Activated naive CD8-positive, alpha-beta T cell (primary cell): ENCODE data around the gene PCBD1.
A peak's percentile ranks its signal among the peaks of the same experiment; 100 is the strongest.
"Not testable (repeated sequence)": the region's sequence is repeated elsewhere in the genome, so short reads cannot be mapped to it uniquely, and the experiment has no call there.

ENCODE experiments used
- H3K27ac Mint-ChIP-seq: one replicate; pipeline ENCODE4 v1.8.0; 2021; ENCODE audit warnings: mixed read lengths
- H3K27me3 Mint-ChIP-seq: one replicate; pipeline ENCODE4 v1.8.0; 2021; ENCODE audit warnings: mixed read lengths
- H3K36me3 Mint-ChIP-seq: one replicate; pipeline ENCODE4 v1.8.0; 2021; ENCODE audit warnings: mixed read lengths
- H3K4me1 Mint-ChIP-seq: one replicate; pipeline ENCODE4 v1.8.0; 2021; ENCODE audit warnings: low read depth, mixed read lengths
- H3K4me3 Mint-ChIP-seq: one replicate; pipeline ENCODE4 v1.8.0; 2021; ENCODE audit warnings: mild to moderate bottlenecking, mixed read lengths
- H3K9me3 Mint-ChIP-seq: one replicate; pipeline ENCODE4 v1.8.0; 2021; ENCODE audit warnings: low read depth, mixed read lengths

Gene PCBD1

GRCh38 chr10:70874061-70874460 is 14.3 kb downstream of the PCBD1 start:
- peaks cover 11% of the 10 kb centered on the region for H3K36me3 Mint-ChIP-seq
- H3K9me3 Mint-ChIP-seq = no peaks in the 10 kb centered on the region
- no peaks in the 10 kb centered on the region for H3K4me1 Mint-ChIP-seq
- no peaks in the 10 kb centered on the region for H3K27me3 Mint-ChIP-seq
- no peak overlapping the region for H3K27ac Mint-ChIP-seq
- no peak overlapping the region for H3K4me3 Mint-ChIP-seq

DNA sequence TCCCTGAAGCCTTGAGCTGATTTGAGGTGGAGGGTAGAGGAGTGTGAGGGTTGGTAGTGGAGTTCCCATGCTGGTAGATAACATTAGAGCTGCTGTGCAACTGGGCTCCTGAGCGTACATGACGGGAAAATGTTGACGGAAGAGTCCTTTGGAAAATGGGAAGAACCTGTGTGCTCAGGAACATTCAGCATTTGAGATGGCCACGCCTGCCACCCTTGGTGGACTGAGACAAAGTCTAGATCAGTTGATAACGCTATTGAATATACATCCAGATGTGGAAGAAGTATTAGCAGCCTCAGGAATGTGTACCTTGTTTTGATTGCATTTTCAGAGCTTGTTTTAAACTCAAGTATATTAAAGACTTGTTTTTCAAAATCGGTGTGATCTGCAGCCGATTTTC is 16.1 kb downstream of the PCBD1 start:
- no peaks in the 10 kb centered on the region for H3K27me3 Mint-ChIP-seq
- H3K4me1 Mint-ChIP-seq = no peaks in the 10 kb centered on the region
- no peak overlapping the region for H3K4me3 Mint-ChIP-seq
- no peak overlapping the region for H3K27ac Mint-ChIP-seq
- H3K9me3 Mint-ChIP-seq = no peaks in the 10 kb centered on the region
- H3K36me3 Mint-ChIP-seq = peaks cover 13% of the 10 kb centered on the region

- H3K4me1 Mint-ChIP-seq = peaks cover 7% of the 10 kb centered on the region
- H3K4me3 Mint-ChIP-seq = no peak overlapping the region
- no peak overlapping the region for H3K27ac Mint-ChIP-seq
- no peaks in the 10 kb centered on the region for H3K27me3 Mint-ChIP-seq
- peaks cover 10% of the 10 kb centered on the region for H3K36me3 Mint-ChIP-seq
- H3K9me3 Mint-ChIP-seq = no peaks in the 10 kb centered on the region
Measured at GRCh38 chr10:70866424-70866823, 21.9 kb downstream of the PCBD1 start.

DNA sequence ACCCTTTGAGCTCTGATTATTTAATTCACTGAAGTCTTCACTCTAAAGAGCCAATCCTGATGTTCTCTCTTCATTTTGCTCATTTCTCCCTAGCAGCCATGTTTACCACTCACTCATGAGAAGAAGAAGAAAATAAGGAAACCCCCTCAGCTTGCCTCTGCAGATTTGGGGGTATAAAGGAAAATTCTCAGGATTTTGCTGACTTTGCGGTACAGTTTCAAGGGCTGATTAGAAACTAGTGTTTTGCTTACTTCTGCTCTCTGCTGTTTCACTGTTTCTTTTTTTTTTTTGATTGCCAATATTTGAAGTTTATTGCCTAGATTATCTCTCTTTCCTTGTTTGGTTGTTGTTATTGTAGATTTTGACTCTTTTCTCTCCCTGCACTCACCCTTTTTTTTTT is 23.4 kb downstream of the PCBD1 start:
- H3K4me3 Mint-ChIP-seq = no peak overlapping the region
- peaks cover 14% of the 10 kb centered on the region for H3K36me3 Mint-ChIP-seq
- no peaks in the 10 kb centered on the region for H3K9me3 Mint-ChIP-seq
- peaks cover 7% of the 10 kb centered on the region for H3K4me1 Mint-ChIP-seq
- H3K27me3 Mint-ChIP-seq = no peaks in the 10 kb centered on the region
- H3K27ac Mint-ChIP-seq = no peak overlapping the region

GRCh38 chr10:70863470-70864160 is 24.8 kb downstream of the PCBD1 start:
- H3K27me3 Mint-ChIP-seq = no peaks in the 10 kb centered on the region
- peak overlapping the region; percentile 37 for H3K27ac Mint-ChIP-seq
- H3K9me3 Mint-ChIP-seq = no peaks in the 10 kb centered on the region
- no peak overlapping the region for H3K4me3 Mint-ChIP-seq
- peaks cover 13% of the 10 kb centered on the region for H3K36me3 Mint-ChIP-seq
- peaks cover 7% of the 10 kb centered on the region for H3K4me1 Mint-ChIP-seq

DNA sequence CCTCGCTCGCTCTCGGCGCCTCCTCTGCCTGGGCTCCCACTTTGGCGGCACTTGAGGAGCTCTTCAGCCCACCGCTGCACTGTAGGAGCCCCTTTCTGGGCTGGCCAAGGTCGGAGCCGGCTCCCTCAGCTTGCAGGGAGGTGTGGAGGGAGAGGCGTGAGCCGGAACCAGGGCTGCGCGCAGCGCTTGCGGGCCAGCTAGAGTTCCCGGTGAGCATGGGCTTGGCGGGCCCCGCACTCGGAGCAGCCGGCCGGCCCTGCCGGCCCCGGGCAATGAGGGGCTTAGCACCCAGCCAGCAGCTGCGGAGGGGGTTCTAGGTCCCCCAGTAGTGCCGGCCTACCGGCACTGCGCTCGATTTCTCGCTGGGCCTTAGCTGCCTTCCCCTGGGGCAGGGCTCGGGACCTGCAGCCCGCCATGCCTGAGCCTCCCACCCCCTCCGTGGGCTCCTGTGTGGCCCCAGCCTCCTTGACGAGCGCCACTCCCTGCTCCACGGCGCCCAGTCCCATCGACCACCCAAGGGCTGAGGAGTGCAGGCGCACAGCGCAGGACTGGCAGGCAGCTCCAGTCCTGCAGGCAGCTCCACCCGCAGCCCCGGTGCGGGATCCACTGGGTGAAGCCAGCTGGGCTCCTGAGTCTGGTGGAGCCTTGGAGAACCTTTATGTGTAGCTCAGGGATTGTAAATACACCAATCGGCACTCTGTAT is 26.7 kb downstream of the PCBD1 start:
- not testable (repeated sequence) for H3K4me1 Mint-ChIP-seq, H3K27me3 Mint-ChIP-seq, H3K4me3 Mint-ChIP-seq, H3K9me3 Mint-ChIP-seq, H3K27ac Mint-ChIP-seq
- peaks cover 18% of the 10 kb centered on the region for H3K36me3 Mint-ChIP-seq

- Mint-ChIP-seq H3K27me3 (no peaks in the 10 kb centered on the region), H3K36me3 (peaks cover 18% of the 10 kb centered on the region), H3K4me3 (no peak overlapping the region), H3K4me1 (peaks cover 4% of the 10 kb centered on the region), H3K9me3 (no peaks in the 10 kb centered on the region), H3K27ac (no peak overlapping the region)
Measured at GRCh38 chr10:70858759-70859158, 29.6 kb downstream of the PCBD1 start.

- Mint-ChIP-seq H3K4me3 (no peak overlapping the region), H3K9me3 (no peaks in the 10 kb centered on the region), H3K36me3 (peaks cover 18% of the 10 kb centered on the region), H3K4me1 (peaks cover 2% of the 10 kb centered on the region), H3K27ac (no peak overlapping the region), H3K27me3 (no peaks in the 10 kb centered on the region)
Measured at GRCh38 chr10:70856454-70856853, 31.9 kb downstream of the PCBD1 start.

- H3K9me3 Mint-ChIP-seq = no peaks in the 10 kb centered on the region
Measured at GRCh38 chr10:70853457-70853856, 34.9 kb downstream of the PCBD1 start.

GRCh38 chr10:70853038-70853437 is 35.3 kb downstream of the PCBD1 start:
- peaks cover 12% of the 10 kb centered on the region for H3K36me3 Mint-ChIP-seq
- H3K9me3 Mint-ChIP-seq = no peaks in the 10 kb centered on the region
- H3K27ac Mint-ChIP-seq = no peak overlapping the region
- H3K27me3 Mint-ChIP-seq = no peaks in the 10 kb centered on the region
- H3K4me1 Mint-ChIP-seq = peaks cover 11% of the 10 kb centered on the region
- no peak overlapping the region for H3K4me3 Mint-ChIP-seq

More at GRCh38 chr10:70853457-70853856, 34.9 kb downstream of the PCBD1 start:
- Mint-ChIP-seq H3K4me1 (peaks cover 11% of the 10 kb centered on the region), H3K27me3 (no peaks in the 10 kb centered on the region), H3K36me3 (peaks cover 13% of the 10 kb centered on the region), H3K4me3 (no peak overlapping the region), H3K27ac (no peak overlapping the region)

GRCh38 chr10:70851597-70852475 is 36.5 kb downstream of the PCBD1 start:
- Mint-ChIP-seq H3K4me3 (no peak overlapping the region), H3K27me3 (no peaks in the 10 kb centered on the region), H3K9me3 (no peaks in the 10 kb centered on the region), H3K4me1 (peaks cover 17% of the 10 kb centered on the region), H3K27ac (no peak overlapping the region), H3K36me3 (peaks cover 10% of the 10 kb centered on the region)

DNA sequence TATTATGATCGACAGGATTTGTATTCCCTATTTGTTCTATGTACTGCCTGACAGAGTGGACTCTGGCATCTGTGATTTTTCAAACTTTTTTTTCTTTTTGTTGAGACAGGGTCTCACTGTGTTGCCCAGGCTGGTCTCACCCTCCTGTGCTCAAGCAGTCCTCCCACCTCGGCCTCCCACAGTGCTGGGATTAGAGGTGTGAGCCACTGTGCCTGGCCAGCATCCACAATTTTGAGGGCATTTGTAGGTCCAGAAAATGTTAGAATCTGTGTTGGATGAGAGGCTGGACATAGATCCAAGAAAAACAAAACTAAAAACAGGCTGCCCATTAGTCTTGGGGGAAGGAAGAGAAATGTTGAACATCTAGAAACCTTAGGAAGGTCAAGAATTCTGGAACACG is 38.3 kb downstream of the PCBD1 start:
- Mint-ChIP-seq H3K4me3 (no peak overlapping the region), H3K36me3 (peaks cover 14% of the 10 kb centered on the region), H3K9me3 (no peaks in the 10 kb centered on the region), H3K4me1 (peaks cover 21% of the 10 kb centered on the region), H3K27me3 (no peaks in the 10 kb centered on the region), H3K27ac (no peak overlapping the region)

GRCh38 chr10:70849582-70850016 is 38.8 kb downstream of the PCBD1 start:
- H3K4me3 Mint-ChIP-seq = no peak overlapping the region
- peaks cover 12% of the 10 kb centered on the region for H3K36me3 Mint-ChIP-seq
- H3K27me3 Mint-ChIP-seq = no peaks in the 10 kb centered on the region
- no peaks in the 10 kb centered on the region for H3K9me3 Mint-ChIP-seq
- peaks cover 21% of the 10 kb centered on the region for H3K4me1 Mint-ChIP-seq
- H3K27ac Mint-ChIP-seq = no peak overlapping the region

DNA sequence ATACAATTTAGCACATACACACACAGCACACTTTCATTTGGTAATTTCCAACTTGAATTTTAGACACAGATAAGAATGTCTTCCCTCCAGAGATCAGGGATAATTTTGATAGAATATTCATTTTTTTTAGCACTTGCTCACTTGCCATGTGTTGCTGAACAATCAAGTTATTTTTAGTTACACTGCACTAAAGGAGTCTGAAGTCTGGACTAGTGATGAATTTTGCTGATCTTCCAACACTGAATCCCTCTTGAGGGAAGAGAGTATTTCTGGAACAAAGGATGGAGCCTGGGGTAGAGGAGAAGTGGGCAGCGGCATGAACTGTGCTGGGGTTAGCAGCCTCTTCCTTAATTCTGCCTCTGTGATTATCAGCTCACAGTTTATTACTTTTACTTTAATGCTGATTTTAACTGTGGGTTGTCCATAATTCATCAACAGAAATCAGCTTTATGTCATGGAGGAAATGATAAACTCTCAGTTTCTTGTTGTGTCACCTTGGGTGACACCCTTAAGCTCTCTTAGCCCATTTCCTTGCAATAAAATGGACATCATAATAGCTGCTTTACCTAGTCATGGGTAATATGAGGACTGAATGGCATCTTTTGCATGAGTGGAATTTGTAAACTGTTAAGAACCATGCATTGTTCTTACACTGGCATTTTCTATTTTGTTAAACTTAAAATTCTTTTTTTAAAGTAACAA is 40.6 kb downstream of the PCBD1 start:
- no peaks in the 10 kb centered on the region for H3K9me3 Mint-ChIP-seq
- H3K4me1 Mint-ChIP-seq = peaks cover 21% of the 10 kb centered on the region
- H3K36me3 Mint-ChIP-seq = peaks cover 16% of the 10 kb centered on the region
- no peak overlapping the region for H3K4me3 Mint-ChIP-seq
- H3K27me3 Mint-ChIP-seq = no peaks in the 10 kb centered on the region
- H3K27ac Mint-ChIP-seq = peak overlapping the region; percentile 59
